K562 (cell line): Measurements from ENCODE around the gene FOXF2.

ENCODE experiments used
- DIDO1 ChIP-seq: fragments of 450-650 bp; IDR thresholded peaks from 2 replicates; pipeline ENCODE4 v1.6.1; 2016; ENCODE audit warnings: low read depth, missing biosample characterization, missing genetic modification characterization
- ETV5 ChIP-seq: sonication (generic); formaldehyde crosslinking; IDR thresholded peaks from 2 replicates; pipeline ENCODE4 v1.4.0; 2020; ENCODE audit warnings: low read depth, mild to moderate bottlenecking, missing genetic modification reagents
- GABPA ChIP-seq: fragments of 200-800 bp; sonication (Bioruptor generic); conservative IDR thresholded peaks from 2 replicates; pipeline ENCODE4 v1.6.1; 2016; ENCODE audit warnings: low read depth, missing genetic modification characterization, missing compliant biosample characterization
- ILF3 ChIP-seq: fragments of 450-650 bp; IDR thresholded peaks from 2 replicates; pipeline ENCODE4 v1.6.1; 2018; ENCODE audit warnings: antibody characterized with exemption, mild to moderate bottlenecking, moderate library complexity, borderline replicate concordance
- POLR2AphosphoS5 ChIP-seq: IDR thresholded peaks from 2 replicates; pipeline ENCODE4 v1.6.1; 2011; ENCODE audit warnings: mild to moderate bottlenecking, low read depth, low read length, moderate library complexity; ENCODE audit not compliant: control insufficient read depth, insufficient read depth
- RCOR1 ChIP-seq, 2 experiments: IDR thresholded peaks; 2 replicates each; pipeline ENCODE4 v1.6.1; 2012; ENCODE audit warnings: low read depth in 2 of 2, low read length in 2 of 2, borderline replicate concordance in 1 of 2, improper control_type of control experiment in 1 of 2
- SMAD1 ChIP-seq: fragments of 150-350 bp; IDR thresholded peaks from 2 replicates; pipeline ENCODE4 v1.6.1; 2014; ENCODE audit warnings: low read length, low read depth; ENCODE audit not compliant: partially characterized antibody
- SMARCC2 ChIP-seq: fragments of 450-650 bp; IDR thresholded peaks from 2 replicates; pipeline ENCODE4 v1.6.1; 2017; ENCODE audit warnings: antibody characterized with exemption, moderate library complexity, mild to moderate bottlenecking, low read depth
- SRSF1 ChIP-seq: fragments of 200-400 bp; formaldehyde crosslinking; IDR thresholded peaks from 2 replicates; pipeline ENCODE4 v1.6.1; 2017; ENCODE audit warnings: mild to moderate bottlenecking, low read depth, low read length, moderate library complexity
- TF ChIP-seq, protein P1 (sequence below): sonication (generic); formaldehyde crosslinking; IDR thresholded peaks from 2 replicates; pipeline ENCODE4 v1.8.1; 2023; ENCODE audit warnings: mild to moderate bottlenecking, missing genetic modification reagents
- TF ChIP-seq, protein P2 (sequence below), 2 experiments: IDR thresholded peaks in 1 of 2; conservative IDR thresholded peaks in 1 of 2; 2 replicates each; pipeline ENCODE4 v1.6.1; 2016; ENCODE audit warnings: low read depth in 2 of 2, mild to moderate bottlenecking in 1 of 2, missing compliant biosample characterization in 1 of 2, missing genetic modification characterization in 1 of 2, moderate library complexity in 1 of 2
- TF ChIP-seq, protein P3 (sequence below), 2 experiments: fragments of 450-650 bp; formaldehyde crosslinking in 1 of 2; IDR thresholded peaks; 2 replicates each; pipeline versions ENCODE4 v1.4.0 to v1.6.1; 2014 to 2020; ENCODE audit warnings: mild to moderate bottlenecking in 2 of 2, borderline replicate concordance in 1 of 2, low read depth in 1 of 2
- TF ChIP-seq, protein P4 (sequence below), 3 experiments: IDR thresholded peaks in 2 of 3; conservative IDR thresholded peaks in 1 of 3; 2 replicates each; pipeline ENCODE4 v1.5.1; 2011 to 2012; ENCODE audit warnings: low read length in 3 of 3, mild to moderate bottlenecking in 3 of 3, control low read depth in 2 of 3, improper control_type of control experiment in 1 of 3, inconsistent platforms in 1 of 3, low read depth in 1 of 3, mixed read lengths in 1 of 3, moderate library complexity in 1 of 3; ENCODE audit not compliant: insufficient read depth in 2 of 3
- TF ChIP-seq, protein P5 (sequence below), 2 experiments: fragments of 450-650 bp in 1 of 2; sonication (generic) in 1 of 2; formaldehyde crosslinking; conservative IDR thresholded peaks; 2 replicates each; pipeline versions ENCODE4 v1.4.0 to v1.8.1; 2020 to 2022; ENCODE audit warnings: mild to moderate bottlenecking in 1 of 2, missing genetic modification reagents in 1 of 2

DNA sequence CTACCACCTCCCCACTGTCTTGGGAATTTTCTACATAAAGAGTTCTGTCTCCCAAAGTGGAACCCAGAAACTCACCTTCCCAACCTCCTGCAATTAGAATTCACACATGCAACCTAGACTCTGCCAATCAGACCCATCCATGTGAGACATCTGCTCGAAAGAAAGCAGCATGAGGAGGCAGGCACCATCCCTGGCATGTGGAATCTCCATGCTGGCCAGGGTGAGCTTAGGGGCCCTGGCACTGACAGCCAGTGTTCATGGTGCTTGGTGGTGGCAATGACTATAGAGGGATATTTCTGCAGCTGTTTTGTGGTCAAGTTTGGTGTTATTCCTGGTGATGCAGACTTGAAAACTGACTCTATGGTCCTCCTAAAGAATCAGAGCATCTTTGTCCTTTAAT lies 17.4 kb upstream of the FOXF2 start:
- TF ChIP-seq SMAD1 (no peak), RCOR1 (IDR thresholded peaks at IDR 0.05; ENCODE audit: borderline replicate concordance in 1 of 2, low read depth in 2 of 2, low read length in 2 of 2) (no peak), ILF3 (no peak), DIDO1 (no peak), GABPA (tag) (no peak), POLR2AphosphoS5 (no peak), SMARCC2 (no peak), ETV5 (no peak), SRSF1 (no peak)
- TF ChIP-seq, protein P1, sequence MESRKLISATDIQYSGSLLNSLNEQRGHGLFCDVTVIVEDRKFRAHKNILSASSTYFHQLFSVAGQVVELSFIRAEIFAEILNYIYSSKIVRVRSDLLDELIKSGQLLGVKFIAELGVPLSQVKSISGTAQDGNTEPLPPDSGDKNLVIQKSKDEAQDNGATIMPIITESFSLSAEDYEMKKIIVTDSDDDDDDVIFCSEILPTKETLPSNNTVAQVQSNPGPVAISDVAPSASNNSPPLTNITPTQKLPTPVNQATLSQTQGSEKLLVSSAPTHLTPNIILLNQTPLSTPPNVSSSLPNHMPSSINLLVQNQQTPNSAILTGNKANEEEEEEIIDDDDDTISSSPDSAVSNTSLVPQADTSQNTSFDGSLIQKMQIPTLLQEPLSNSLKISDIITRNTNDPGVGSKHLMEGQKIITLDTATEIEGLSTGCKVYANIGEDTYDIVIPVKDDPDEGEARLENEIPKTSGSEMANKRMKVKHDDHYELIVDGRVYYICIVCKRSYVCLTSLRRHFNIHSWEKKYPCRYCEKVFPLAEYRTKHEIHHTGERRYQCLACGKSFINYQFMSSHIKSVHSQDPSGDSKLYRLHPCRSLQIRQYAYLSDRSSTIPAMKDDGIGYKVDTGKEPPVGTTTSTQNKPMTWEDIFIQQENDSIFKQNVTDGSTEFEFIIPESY (CRISPR knock-in tag): no peak
- TF ChIP-seq, protein P2, sequence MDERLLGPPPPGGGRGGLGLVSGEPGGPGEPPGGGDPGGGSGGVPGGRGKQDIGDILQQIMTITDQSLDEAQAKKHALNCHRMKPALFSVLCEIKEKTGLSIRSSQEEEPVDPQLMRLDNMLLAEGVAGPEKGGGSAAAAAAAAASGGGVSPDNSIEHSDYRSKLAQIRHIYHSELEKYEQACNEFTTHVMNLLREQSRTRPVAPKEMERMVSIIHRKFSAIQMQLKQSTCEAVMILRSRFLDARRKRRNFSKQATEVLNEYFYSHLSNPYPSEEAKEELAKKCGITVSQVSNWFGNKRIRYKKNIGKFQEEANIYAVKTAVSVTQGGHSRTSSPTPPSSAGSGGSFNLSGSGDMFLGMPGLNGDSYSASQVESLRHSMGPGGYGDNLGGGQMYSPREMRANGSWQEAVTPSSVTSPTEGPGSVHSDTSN (CRISPR knock-in tag; IDR thresholded peaks at IDR 0.05; ENCODE audit: low read depth): no peak
- TF ChIP-seq, protein P2 (tag; conservative IDR thresholded peaks at IDR 0.05; ENCODE audit: low read depth): no peak
- TF ChIP-seq, protein P3, sequence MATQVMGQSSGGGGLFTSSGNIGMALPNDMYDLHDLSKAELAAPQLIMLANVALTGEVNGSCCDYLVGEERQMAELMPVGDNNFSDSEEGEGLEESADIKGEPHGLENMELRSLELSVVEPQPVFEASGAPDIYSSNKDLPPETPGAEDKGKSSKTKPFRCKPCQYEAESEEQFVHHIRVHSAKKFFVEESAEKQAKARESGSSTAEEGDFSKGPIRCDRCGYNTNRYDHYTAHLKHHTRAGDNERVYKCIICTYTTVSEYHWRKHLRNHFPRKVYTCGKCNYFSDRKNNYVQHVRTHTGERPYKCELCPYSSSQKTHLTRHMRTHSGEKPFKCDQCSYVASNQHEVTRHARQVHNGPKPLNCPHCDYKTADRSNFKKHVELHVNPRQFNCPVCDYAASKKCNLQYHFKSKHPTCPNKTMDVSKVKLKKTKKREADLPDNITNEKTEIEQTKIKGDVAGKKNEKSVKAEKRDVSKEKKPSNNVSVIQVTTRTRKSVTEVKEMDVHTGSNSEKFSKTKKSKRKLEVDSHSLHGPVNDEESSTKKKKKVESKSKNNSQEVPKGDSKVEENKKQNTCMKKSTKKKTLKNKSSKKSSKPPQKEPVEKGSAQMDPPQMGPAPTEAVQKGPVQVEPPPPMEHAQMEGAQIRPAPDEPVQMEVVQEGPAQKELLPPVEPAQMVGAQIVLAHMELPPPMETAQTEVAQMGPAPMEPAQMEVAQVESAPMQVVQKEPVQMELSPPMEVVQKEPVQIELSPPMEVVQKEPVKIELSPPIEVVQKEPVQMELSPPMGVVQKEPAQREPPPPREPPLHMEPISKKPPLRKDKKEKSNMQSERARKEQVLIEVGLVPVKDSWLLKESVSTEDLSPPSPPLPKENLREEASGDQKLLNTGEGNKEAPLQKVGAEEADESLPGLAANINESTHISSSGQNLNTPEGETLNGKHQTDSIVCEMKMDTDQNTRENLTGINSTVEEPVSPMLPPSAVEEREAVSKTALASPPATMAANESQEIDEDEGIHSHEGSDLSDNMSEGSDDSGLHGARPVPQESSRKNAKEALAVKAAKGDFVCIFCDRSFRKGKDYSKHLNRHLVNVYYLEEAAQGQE (IDR thresholded peaks at IDR 0.05; ENCODE audit: borderline replicate concordance): no peak
- TF ChIP-seq, protein P3 (CRISPR knock-in tag; IDR thresholded peaks at IDR 0.05; ENCODE audit: low read depth): no peak
- TF ChIP-seq, protein P4, sequence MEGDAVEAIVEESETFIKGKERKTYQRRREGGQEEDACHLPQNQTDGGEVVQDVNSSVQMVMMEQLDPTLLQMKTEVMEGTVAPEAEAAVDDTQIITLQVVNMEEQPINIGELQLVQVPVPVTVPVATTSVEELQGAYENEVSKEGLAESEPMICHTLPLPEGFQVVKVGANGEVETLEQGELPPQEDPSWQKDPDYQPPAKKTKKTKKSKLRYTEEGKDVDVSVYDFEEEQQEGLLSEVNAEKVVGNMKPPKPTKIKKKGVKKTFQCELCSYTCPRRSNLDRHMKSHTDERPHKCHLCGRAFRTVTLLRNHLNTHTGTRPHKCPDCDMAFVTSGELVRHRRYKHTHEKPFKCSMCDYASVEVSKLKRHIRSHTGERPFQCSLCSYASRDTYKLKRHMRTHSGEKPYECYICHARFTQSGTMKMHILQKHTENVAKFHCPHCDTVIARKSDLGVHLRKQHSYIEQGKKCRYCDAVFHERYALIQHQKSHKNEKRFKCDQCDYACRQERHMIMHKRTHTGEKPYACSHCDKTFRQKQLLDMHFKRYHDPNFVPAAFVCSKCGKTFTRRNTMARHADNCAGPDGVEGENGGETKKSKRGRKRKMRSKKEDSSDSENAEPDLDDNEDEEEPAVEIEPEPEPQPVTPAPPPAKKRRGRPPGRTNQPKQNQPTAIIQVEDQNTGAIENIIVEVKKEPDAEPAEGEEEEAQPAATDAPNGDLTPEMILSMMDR (IDR thresholded peaks at IDR 0.05 in 2 of 3, conservative IDR thresholded peaks at IDR 0.05 in 1 of 3; ENCODE audit: insufficient read depth in 2 of 3, low read depth in 1 of 3, low read length in 3 of 3): no peak
- TF ChIP-seq, protein P5, sequence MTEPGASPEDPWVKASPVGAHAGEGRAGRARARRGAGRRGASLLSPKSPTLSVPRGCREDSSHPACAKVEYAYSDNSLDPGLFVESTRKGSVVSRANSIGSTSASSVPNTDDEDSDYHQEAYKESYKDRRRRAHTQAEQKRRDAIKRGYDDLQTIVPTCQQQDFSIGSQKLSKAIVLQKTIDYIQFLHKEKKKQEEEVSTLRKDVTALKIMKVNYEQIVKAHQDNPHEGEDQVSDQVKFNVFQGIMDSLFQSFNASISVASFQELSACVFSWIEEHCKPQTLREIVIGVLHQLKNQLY (CRISPR knock-in tag; conservative IDR thresholded peaks at IDR 0.05): no peak
